ENCODE measurements around the gene ALDH1L1.
"Not testable (repeated sequence)": the region's sequence is repeated elsewhere in the genome, so short reads cannot be mapped to it uniquely, and the experiment has no call there.

ALDH1L1 gene

DNA sequence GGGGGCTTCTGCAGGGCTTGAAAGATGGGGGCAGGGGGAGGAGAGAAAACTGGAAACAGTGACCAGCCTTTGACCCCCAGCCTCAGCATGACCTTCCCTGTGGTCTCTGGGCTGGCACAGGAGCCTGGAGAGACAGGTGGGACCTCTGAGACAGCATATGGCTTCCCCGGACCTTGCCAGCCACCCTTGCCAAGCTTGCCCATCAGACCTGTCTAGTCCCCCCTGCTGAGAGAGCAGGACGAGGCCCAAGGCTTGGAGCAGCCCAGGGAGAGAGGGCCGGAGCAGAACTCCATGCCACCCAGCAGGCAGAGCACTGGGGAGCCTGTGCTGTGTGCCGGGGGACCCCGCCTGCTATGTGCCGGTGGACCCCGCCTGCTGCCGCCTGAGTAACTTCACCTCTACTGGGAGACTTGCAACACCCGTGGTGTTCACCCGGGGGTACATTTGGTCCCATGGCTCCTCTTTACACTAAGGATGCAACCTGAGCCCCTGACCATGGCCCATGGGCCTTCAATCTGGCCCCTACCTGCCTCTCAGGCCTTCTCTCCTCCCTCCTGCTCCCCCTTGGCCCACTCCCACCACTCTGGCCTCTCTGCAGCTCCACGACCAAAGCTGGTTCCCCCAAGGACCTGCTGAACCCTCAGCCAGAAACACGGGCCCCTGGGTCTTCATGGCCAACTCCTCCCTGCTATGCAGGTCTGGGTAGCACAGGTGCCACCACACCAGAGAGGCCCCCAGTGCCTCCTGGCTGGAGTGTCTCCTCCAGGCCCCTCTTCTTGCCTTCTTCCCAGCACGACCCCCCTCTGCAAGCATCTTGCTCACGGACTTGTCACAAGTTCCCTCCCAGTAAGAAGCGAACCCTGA is 75.4 kb downstream of the ALDH1L1 start:
- DNase-seq = peak; percentile 11

GRCh38 chr3:126104028-126104635 is 76.3 kb downstream of the ALDH1L1 start:
- DNase-seq = peak; percentile 16

DNA sequence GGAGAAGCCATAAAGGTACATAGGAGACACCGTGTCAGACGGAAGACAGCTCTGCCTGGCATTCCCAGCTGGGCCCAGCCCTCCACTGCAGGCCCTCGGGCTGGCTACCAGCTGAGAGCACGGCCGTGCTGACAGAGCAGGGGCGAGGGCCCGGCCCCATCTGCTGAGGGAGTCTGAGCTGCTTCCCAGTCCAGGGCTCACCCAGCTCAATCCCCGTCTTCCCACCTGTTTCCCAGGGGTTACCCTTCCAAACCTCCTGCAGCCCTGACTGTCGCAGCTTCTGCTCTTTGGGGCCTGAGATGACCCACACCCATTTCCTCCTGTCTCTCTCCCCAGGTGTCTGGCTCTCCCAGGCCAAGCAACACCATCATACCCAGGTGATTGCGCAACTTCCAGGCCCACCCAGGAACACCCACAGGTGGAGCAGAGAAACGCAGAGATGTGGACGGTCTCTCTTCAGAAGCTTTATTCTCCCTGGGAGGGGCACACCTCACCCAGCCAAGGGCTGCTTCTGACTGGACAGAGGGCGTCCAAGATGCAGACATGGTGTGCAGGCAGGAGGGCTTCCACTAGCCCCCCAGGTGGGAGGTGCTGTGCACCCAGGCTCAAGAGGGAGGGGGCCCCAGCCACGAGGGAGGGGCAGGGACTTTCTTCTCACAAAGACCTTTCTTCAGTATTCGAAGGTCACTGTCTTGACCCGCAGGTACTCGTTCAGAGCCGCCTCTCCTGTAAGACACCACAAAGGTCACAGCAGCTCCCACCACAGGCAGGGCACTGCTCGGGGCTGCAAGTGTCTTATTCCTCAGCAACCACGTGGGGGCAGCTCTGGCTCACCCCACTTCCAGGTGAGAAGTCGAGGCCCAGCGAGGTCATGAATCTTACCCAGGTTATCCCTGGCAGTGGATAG is 77.0 kb downstream of the ALDH1L1 start:
- DNase-seq = peak; percentile 14

- DNase-seq = peak; percentile 55
Observed at GRCh38 chr3:126102530-126102951, 77.8 kb downstream of the ALDH1L1 start.

GRCh38 chr3:126102011-126102410 is 78.4 kb downstream of the ALDH1L1 start:
- peak; percentile 10 for DNase-seq

DNA sequence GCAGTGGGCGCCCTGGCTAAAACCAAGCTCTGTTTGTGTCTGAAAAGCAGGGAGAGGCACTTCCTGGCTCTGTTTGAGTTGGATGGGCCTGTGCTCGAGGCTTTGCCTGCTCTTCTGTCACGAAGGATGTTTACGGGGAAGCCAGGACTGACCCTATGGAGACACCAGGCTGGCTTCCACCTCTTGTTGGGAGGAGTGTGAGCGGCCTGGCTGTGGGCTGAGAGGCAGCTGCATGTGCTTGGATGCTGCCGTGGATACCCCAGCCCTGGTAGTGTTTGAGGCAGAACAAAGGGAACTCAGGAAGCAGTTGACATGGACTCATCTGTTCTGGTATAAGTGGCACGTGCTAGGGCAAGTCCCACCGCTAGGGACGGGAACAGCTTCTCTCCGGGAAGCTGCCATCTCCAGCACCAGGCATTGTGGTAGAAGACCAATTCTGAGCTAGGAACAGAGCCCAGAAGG is 78.8 kb downstream of the ALDH1L1 start:
- peak; percentile 20 for DNase-seq

DNA sequence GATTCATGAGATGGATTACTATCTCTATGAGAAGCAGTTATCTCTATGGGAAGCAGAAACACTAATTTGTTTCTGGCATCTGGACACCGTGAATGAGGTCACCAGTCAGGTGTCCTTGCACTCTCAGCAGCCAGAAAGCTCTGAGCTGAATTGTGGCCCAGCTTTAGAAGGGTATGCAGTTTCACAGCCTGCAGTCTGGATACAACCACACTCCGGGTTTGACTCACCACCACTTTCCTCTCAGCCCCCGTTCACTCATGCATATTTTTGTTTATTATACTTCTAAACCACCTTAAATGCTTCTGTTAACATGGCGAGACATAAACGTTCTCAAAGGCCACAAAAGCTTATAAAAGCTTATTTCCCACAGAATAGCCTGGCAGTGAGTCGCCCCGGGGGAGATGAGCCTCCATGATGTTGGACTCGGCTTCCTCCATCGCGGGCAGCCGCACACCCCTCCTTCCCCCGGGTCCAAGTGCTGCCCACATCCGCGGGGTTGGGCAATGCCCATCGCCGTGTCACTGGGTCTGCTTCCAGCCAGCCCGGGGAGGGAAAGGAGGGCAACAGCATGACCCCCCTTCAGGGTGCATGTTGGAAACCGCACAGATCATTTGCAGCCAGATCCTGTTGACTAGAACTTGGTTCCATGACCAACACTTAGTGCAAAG is 79.6 kb downstream of the ALDH1L1 start:
- peak; percentile 53 for DNase-seq

- no peak for DNase-seq
Observed at GRCh38 chr3:126100269-126100633, 80.1 kb downstream of the ALDH1L1 start.

DNA sequence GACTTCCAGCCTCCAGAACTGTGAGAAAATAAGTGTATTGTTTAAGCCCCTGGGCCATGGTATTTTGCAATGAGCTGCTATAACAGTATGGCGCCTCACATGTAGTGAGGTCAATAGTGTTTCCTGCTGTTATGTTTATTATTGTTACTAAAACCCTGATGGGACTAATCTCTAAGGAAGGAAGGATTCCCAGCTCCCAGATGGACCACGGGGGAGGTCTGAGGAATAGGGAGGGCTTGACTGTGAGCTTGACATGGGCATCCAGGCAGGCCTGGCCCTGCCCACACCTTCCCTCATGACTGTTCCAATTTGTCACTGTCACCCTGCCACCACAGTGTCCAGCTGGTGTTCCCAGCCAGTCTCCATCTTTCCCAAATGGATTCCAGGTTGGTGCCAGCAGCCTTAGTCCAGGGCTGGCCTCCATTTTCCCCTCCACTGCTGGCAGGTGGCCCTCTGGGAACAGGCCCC is 82.0 kb downstream of the ALDH1L1 start:
- no peak for DNase-seq

DNA sequence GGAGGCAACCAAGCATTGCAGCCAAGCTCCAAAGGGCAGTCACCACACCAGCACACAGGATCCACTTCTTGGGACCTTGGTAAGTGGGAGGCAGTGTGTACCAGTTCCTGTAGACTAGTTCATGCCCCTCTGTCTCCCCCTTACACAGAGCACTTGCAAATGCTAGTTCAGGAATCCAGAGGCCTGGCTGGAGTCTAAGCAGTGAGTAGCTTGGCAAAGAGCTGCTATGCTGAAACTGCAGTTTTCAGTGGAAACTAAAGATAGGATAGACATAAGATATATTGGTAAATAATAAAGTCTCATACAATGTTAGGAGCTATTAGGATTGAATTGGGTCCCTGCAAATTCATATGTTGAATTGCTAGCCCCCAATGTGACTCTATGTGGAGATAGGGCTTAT is 82.6 kb downstream of the ALDH1L1 start:
- no peak for DNase-seq

DNA sequence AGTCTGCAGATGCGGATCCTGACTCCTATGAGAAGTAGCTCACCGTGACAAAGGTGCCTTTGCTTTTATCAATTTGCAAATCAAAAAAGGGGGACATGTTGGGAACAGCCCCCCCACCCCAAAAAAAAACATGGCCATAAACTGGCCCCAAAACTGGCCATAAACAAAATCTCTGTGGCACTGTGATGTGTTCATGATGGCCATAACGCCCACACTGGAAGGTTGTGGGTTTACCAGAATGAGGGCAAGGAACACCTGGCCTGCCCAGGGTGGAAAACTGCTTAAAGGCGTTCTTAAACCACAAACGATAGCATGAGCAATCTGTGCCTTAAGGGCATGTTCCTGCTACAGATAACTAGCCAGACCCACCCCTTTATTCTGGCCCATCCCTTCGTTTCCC is 84.1 kb downstream of the ALDH1L1 start:
- DNase-seq = not testable (repeated sequence)

DNA sequence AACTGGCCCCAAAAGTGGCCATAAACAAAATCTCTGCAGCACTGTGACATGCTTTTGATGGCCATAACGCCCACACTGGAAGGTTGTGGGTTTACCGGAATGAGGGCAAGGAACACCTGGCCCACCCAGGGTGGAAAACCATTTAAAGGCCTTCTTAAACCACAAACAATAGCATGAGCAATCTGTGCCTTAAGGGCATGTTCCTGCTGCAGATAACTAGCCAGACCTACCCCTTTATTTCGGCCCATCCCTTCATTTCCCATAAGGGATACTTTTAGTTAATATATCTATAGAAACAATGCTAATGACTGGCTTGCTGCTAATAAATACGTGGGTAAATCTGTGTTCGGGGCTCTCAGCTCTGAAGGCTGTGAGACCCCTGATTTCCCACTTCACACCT is 88.3 kb downstream of the ALDH1L1 start:
- not testable (repeated sequence) for DNase-seq

DNA sequence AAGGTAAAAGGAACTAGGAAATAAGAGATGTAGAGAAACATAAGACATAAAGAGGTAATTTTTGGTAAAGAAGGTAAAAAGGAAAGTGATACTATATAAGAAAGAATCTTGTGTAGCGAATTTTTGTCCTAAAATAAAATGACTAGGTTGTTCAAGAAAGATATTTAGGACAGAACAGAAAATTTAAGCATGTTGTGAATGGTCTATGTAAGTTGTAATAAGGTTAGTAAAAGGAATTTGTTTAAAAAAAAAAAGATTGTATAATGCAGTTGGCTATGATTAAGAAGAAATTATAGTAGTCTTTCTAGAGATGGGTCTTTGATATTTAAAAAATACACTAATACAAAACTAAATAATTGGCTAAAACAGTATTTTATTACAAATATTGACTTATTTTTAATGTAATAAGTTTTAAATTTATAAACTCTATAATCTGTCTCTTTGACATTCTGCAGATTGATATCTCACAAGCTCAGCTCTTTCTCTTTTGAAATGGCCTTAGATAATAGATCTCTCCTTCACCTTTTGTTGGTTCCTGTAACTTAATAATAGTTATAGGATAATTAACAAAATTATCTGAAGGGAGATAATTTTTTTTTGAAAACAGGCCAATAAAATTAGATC is 92.7 kb downstream of the ALDH1L1 start:
- DNase-seq = no peak

DNA sequence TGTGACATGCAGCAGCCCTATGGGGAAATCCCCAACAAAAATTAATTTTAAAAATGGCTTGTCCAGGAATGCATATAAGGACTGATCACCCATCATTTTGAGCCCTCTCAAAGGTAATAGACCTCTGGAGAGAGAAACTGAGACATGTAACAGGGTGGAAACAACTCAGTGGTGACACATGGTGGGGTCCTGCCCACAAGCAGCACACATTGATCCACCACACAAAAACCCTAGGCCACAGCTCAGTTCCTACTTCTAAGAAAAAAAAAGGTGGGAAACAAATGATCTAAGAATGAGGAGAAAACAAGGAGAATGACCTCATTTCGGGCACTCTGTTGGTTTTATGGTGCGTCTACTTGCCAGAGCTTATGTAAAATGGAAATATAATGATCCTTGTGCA is 94.5 kb downstream of the ALDH1L1 start:
- DNase-seq = no peak

- no peak for DNase-seq
Observed at GRCh38 chr3:126085276-126085675, 95.1 kb downstream of the ALDH1L1 start.

GRCh38 chr3:126084768-126085180 is 95.6 kb downstream of the ALDH1L1 start:
- DNase-seq = no peak

- DNase-seq = peak; percentile 93
Observed at GRCh38 chr3:126083913-126084767, 96.2 kb downstream of the ALDH1L1 start, which contains the start of gene SLC41A3. TSS of gene SLC41A3 (minus strand) at chr3:126084124. CDS start at chr3:126068219, 15,905 bp downstream.

- DNase-seq = peak; percentile 64
Observed at GRCh38 chr3:126083511-126083912, 96.9 kb downstream of the ALDH1L1 start.

DNA sequence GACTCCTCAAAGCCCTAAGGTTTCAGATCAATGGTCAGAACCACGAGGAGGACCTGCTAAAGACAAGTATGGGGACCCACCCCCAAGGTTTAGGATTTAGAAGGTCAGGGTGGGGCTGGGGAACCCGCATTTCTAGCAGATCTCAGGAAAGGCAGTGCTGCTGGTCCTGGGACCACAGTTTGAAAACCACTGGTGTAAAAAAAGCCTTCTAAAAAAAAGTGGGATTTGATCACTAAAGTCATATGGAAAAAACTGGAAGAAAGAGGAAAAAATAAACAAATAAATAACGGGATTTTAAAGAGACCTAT is 97.3 kb downstream of the ALDH1L1 start:
- DNase-seq = no peak

GRCh38 chr3:126082362-126083137 is 97.8 kb downstream of the ALDH1L1 start:
- no peak for DNase-seq
